SU-DHL-6 (cell line): ENCODE measurements around the gene PKN2.

Source experiments
- CTCF ChIP-seq: fragments of 200-600 bp; sonication (generic); IDR thresholded peaks from one replicate; pipeline ENCODE4 v1.5.1; 2017; ENCODE audit warnings: antibody characterized with exemption, mild to moderate bottlenecking, low read length, moderate library complexity; ENCODE audit not compliant: insufficient read depth, poor library complexity, severe bottlenecking
- EZH2phosphoT487 ChIP-seq: fragments of 200-600 bp; sonication (generic), shearing (Covaris generic); conservative IDR thresholded peaks from 2 replicates; pipeline ENCODE4 v1.6.1; 2018; ENCODE audit warnings: mild to moderate bottlenecking, antibody characterized with exemption, low read length, moderate library complexity, mixed read lengths

DNA sequence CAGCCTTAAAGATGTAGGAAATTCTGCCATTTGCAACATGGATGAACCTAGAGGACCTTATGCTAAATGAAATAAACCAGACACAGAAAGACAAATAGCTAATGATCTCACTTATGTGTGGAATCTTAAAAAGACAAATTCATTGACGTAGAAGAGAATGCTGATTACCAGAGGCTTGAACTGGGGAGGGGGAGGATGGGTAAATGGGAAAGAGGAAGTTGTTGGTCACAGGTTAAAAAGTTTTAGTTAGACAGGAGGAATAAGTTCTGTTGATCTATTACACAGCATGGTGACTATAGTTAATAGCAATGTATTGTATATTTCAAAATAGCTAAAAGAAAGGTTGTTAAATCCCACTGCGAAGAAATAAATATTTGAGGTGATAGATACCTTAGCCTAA, 62.8 kb downstream of the PKN2 start:
- no peak for TF ChIP-seq CTCF
- TF ChIP-seq EZH2phosphoT487, result no peak
